DND-41 (cell line): ENCODE results near the gene TM4SF1.

ENCODE experiments used
- CTCF ChIP-seq: IDR thresholded peaks from 2 replicates; pipeline ENCODE4 v1.5.1; 2012; ENCODE audit warnings: borderline replicate concordance, low read length, moderate library complexity, mild to moderate bottlenecking; ENCODE audit not compliant: poor library complexity, severe bottlenecking; ENCODE audit errors: extremely low read depth
- EZH2 ChIP-seq: IDR thresholded peaks from 3 replicates; pipeline ENCODE4 v1.6.1; 2012; ENCODE audit warnings: borderline replicate concordance, low read depth, mild to moderate bottlenecking, moderate library complexity, low read length, inconsistent platforms; ENCODE audit not compliant: severe bottlenecking

GRCh38 chr3:149407898-149408297 lies 30.4 kb upstream of the TM4SF1 start:
- no peak for TF ChIP-seq CTCF
- no peak for TF ChIP-seq EZH2
